ENCODE results near the gene TOE1.
"Not testable (repeated sequence)": the region's sequence is repeated elsewhere in the genome, so short reads cannot be mapped to it uniquely, and the experiment has no call there.

The TOE1 gene

DNA sequence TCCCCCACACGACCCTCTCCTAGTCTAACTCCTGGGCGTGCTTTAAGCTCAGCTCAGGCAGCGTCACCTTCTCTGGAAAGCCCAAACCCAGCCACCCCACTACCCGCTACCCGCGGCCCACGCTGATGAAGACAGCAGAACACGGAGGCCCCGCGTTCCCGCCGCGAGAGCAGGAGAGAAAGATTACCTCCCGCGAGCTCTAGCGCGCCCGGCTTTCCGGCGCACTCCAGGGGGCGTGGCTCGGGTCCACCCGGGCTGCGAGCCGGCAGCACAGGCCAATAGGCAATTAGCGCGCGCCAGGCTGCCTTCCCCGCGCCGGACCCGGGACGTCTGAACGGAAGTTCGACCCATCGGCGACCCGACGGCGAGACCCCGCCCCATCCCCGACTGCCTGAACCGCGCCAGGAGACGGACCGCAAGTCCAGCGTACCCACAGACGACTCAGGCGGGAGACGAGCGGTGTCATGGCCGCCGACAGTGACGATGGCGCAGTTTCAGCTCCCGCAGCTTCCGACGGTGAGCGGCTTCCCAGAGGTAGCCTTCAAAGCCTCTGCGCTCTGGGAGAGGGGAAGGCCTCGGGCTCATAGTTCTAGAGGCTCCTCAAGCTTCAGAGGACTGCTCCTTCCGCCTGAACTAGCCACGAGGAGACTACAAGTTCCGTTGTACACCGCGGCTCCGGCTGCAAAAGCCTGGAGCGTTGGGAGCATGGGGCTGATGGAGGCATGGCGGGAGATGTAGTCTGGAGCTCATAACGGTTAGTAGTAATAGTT is at the start of gene TOE1, which contains the start of gene MUTYH:
TOE1 (plus strand) TSS at position 382 of the 770 bp plus-strand sequence; CDS start at position 465, 83 bp downstream.
MUTYH (minus strand) TSS at position 652 of the 770 bp plus-strand sequence. CDS start 5,935 bp downstream, outside the sequence.
- DNase-seq: peak; percentile 100

DNA sequence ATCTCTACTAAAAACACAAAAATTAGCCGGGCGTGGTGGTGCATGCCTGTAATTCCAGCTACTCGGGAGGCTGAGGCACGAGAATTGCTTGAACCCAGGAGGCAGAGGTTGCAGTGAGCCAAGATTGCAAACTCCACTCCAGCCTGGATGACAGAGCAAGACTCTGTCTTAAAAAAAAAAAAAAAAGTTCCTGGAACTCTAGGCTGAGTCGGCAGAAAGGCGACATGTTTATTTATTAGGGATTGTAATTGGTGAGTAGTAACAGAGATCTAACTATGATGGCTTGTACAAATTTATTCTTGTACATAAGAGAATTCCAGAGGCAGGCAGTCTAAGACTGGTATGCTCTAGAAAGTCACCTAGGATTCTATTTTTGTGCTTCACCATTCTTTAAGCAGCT is 49.0 kb upstream of the TOE1 start:
- DNase-seq: not testable (repeated sequence)

DNA sequence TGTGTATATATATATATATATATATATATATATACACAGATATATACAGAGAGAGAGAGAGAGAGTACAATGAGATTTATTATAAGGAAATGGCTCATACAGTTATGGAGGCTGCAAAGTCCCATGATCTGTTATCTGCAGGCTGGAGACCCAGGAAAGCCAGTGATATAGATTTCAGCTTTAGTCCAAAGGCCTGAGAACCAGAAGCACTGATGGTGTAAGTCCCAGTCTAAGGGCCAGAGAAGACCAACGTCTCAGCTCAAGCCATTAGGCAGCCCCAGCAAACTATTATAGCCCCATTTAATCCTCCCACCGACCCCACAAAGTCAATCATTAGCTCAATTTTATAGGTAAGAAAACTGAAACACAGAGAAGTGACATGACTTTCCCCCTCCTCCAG is 48.3 kb upstream of the TOE1 start:
- no peak for DNase-seq

DNA sequence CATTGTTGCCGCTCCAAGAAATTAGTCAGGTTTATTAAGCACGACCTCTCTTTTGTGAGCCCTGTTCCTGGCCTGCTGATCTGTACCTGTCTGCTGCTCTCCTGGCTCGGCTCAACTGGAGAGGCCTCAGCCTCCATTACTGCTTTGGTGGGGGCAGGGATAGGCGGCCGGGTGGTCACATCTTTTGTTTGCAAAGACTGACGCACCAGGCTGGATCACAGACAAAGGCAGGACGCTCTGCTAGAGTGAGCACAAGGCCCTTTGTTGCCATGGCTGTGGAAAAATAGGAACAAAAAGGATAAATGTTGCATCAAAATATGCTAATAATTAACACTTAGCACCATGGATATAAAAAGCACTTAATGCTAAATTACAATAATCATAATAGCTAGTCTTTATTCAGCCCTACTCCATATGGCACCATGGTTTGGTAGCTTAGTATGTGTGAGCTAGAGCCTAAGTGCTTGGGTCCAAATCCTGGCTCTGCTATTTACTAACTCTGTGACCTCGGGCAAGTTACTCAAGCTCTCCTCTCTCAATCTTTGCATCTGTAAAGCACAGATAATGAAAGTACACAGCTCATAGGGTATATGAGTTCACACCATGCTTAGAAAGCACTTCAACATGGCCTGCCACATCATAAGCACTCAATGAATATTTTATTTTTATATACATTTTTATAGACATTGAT is 42.2 kb upstream of the TOE1 start:
- DNase-seq: no peak

DNA sequence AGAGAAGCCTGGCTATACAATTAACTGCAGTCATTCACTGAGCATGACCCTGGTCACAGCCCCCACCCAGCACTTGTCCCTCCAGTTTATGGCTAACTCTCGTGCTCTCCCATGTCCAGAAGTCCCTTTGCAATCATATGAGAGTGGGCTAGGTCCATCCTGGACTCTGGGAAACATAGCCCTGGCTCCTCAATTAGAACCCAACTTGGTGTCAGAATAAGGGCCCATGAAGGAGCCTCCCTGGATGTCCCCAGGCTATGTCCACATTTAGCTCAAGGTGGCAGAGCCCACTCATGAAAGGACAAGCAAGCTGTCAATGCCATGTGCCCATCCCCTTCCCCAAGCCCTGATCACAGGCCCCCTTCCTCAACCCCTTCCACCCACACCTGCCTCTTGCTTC is 40.7 kb upstream of the TOE1 start:
- DNase-seq: no peak

DNA sequence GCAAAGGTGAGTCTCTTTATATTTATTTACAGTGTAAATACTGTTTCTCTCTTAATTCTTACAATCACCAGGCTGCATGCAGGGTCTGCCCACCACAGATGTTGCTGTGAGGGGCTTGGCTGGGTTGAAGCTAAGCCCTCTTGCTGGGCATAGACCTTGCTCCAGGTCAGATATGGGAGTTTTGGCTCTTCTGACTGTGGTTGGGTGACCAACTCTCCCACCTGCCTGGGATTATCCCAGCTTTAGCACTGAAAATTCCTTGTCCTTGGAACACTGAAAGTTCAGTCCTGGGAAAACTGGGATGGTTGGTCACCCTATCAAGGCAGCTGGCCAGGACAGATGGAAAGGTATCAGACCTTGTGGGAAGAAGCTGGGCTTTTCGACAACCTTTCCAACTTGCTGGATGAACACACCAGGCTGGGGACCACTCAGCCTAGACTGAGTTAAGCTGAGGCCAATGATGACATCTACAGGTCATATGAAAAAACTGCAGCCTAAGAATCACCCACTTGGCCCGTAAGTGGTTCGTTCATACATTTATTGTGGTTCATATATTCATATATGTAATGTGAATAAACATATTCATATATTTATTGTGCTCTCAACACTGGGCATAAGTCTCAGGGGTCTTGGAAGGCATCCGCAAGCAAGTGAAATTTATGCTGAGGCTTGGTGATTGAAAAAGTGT is 39.8 kb upstream of the TOE1 start:
- DNase-seq: peak; percentile 44

DNA sequence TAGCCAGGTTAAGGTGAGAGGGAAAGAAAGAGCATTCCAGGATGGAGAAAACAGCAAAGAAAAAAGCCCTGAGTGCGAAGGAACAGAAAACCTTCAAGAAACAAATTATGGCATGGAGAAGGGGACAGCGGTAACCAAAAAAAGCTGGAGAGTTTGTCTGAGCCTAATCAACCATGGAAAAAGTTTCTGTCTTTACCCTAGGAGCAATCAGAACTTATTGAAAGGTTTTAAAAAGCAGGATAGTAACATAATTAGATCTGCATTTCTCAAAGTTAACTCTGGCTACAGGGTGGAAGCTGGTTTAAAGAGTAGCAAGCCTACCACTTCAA is 39.3 kb upstream of the TOE1 start:
- no peak for DNase-seq

DNA sequence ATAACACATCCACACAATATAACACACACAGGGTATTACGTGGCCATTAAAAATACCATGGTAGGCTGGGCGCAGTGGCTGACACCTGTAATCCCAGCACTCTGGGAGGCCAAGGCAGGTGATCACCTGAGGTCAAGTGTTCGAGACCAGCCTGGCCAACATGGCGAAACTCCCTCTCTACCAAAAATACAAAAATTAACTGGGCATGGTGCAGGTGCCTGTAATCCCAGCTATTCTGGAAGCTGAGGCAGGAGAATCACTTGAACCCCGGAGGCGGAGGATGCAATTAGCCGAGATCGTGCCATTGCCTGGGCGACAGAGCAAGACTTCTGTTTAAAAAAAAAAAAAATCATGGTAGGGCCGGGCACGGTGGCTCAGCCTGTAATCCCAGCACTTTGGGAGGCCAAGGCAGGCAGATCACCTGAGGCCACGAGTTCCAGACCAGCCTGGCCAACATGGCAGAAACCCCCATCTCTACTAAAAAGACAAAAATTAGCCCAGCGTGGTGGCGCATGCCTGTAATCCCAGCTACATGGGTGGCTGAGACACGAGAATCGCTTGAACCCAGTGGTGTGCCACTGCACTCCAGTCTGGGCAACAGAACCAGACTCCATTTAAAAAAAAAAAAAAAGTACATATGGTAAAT is 37.3 kb upstream of the TOE1 start:
- no peak for DNase-seq

DNA sequence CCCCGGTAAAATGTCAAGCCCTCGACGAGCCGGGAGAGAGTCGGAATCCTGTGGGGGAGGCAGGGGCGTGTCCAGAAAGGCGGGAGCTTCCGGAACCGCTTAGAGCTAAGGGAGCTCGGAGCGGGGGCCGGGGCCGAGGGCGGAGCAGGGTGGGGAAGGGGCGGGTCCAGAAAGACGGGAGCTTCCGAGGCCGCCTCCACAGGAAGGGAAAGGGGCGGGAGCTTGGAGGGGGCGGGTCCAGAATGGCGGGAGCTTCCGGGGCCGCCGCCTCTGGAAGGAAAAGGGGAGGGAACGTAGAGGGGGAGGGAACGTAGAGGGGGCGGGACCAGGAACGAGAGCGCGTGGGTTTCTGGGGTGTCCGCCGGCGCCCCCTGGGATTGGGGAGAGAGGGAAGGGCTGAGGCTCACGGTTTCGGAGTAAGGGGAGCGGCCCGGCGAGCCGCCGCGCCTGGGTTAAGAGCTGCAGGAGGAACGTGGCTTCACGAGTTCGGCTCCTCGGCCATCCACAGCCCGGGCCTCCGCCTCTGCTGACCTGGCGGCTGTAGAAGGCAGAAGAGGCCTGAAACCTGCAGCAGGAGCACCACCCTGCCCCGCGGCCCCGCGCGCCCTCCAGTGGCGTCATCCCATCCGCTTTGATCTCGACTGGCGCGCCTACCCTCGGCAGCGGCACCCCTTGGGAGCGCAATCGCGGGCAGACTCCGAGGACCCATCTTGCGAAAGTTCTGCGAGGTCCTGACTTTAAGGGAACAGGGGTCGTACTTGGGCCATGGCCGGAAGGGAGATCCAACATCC is 36.3 kb upstream of the TOE1 start:
- peak; percentile 99 for DNase-seq

DNA sequence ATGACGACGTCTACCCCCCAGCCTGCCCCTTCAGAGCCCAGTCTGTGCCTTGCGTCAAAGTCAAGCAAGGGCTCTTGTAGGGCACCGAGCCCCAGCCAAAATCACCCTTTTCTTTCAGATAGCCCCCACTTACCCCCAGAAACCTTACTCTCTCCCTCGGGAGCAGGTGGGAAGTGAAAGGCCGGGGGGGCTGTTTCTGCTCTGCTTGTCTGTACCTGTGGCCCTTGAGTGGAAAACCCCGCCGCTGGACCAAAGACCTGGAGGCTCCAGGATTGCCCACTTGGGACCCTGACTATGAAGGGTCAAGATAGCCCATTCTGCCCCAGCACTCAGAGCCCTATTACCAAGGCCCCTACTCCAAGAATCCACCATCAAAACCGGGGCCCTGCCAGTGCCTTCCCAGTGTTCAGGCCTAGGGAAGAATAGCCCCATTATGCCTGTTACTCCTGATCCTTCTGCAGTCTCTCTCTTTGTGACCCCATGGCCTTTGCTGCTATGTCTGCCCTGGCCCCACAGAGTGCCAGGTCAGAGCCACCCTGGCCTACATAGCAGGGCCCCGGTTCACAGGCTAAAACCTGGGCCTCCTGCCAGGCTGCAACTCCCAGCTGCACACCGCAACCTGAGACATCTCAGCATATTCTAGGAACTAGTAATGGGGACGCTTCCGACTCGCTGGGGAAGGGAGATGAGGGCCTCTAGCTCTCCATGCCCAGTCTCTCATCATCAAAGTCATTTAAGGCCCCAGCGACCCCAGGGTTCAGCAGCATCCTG is 35.5 kb upstream of the TOE1 start:
- DNase-seq: peak; percentile 28

DNA sequence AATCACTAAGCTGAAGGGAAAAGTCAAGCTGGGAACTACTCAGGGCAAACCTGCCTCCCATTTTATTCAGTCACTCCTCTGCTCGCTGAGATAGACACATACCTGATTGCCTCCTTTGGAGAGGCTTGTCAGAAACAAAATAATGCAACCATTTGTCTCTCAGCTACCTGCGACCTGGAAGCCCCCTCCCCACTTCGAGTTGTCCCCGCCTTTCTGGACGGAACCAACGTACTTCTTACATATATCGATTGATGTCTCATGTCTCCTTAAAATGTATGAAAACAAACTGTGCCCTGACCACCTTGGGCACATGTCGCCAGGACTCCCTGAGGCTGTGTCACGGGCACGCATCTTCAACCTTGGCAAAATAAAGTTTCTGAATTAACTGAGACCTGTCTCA is 34.7 kb upstream of the TOE1 start:
- no peak for DNase-seq

DNA sequence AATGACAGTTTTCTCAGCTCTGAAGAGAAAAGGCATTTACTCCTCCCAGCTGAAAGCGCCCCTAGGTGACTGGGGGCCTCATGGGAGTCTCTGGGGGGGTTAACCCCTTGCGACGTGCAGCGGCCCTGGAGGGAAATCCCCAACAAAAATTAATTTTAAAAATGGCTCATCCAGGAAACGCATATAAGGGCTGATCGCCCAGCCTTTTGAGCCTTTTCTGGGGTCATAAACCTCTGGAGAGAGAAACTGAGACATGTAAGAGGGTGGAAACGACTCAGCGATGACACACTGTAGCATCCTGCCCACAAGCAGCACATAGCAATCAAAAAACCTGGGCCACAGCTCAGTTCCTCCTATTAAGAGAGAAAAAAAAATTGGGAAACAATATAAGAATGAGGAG is 33.7 kb upstream of the TOE1 start:
- DNase-seq: peak; percentile 72

DNA sequence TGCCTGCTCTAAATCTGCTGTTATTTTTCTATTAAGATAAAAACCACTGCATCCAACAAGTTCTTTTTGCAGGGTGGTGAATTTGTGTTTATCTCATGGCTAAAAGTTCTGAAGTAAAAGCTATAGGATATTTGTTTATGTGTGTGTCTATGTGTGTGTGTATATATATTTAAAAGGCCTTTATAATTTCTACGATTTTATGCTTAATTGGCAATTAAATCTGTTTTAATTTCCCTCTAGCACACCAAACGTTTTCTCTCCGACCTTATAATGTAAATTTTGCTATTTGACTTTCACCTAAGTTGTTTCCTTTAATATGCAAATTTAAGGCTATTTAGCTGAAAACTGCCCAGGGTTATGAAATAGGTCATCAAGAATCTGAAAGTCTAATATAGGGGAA is 33.1 kb upstream of the TOE1 start:
- DNase-seq: no peak

DNA sequence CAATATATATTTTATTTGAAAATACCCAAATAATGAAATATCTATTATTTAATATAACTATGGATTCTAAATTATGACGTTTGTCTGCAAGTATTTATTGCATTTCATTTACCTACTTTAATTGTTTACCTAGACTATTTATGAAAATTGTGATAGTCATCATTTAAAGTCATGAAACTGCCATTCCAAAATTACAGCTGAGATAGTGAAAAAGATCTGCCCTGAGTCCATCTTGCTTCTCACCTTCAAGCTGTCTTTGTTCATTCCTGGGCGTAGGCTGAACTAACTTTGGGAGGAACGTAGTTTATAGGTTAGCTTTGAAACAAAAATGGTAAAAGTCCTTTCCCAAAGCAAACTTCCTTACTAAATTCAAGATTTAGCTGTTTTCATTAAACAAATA is 25.7 kb upstream of the TOE1 start:
- no peak for DNase-seq

DNA sequence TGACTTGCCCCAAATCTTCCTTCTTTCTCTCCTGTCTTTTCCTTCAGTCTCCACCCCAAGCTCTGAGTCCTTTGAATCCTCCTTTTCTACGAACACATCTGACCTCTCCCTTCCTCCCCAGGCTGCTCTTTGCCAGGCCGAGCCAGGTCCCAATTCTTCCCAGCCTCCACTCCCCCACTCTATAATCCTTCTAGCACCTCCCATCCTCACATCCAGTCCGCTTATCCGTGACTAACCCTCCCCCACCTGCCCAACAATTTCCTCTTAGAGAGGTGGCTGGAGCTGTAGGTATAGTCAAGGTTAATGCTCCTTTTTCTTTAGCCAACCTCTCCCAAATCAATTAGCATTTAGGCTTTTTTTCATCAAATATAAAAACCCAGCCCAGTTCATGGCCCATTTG is 22.8 kb upstream of the TOE1 start:
- no peak for DNase-seq

DNA sequence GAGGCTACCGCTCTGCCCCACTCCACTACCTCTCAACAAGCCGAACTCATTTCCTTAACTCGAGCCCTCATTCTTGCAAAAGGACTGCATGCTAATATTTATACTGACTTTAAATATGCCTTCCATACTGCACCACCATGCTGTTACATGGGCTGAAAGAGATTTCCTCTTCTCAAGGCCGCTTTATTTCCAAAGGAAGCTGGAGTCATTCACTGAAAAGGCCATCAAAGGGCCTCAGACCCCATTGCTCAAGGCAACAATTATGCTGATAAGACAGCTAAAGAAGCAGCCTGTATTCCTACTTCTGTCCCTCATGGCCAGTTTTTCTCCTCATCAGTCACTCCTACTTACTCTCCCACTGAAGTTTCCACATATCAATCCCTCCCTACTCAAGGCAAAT is 20.2 kb upstream of the TOE1 start:
- DNase-seq: no peak

DNA sequence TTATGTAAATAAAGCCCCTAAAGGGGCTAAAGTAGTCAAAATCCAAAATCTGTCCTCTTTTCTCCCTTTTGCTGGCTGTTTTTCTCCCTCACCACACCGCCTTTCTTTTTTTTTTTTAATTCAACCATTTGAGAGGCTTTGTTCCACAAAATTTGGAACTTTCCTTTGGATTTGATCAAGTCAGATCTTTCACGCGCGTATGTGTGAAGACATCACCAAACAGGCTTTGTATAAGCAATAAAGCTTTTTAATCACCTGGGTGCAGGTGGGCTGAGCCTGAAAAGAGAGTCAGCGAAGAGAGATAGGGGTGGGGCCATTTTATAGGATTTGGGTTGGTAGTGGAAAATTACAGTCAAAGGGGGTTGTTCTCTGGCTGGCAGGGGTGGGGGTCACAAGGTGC is 18.5 kb upstream of the TOE1 start:
- no peak for DNase-seq

DNA sequence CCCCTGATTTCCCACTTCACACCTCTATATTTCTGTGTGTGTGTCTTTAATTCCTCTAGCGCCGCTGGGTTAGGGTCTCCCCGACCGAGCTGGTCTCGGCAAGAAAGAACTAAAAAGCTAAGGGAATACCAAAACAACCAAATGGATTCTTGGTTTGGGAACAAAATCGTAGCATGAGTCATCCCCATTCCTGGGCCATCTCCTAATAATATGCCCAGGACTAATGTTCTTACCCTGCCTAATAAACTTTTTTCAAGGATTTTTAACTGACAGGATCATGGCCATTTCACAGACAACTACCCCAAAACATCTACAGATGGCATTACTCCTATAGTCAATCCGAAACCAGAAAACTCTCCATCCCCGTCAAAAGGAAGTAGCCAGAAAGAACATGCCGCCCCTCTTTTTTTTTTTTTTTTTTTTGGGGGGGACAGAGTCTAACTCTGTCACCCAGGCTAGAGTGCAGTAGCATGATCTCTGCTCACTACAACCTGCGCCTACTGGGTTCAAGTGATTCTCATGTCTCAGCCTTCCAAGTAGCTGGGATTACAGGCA is 17.4 kb upstream of the TOE1 start:
- no peak for DNase-seq

DNA sequence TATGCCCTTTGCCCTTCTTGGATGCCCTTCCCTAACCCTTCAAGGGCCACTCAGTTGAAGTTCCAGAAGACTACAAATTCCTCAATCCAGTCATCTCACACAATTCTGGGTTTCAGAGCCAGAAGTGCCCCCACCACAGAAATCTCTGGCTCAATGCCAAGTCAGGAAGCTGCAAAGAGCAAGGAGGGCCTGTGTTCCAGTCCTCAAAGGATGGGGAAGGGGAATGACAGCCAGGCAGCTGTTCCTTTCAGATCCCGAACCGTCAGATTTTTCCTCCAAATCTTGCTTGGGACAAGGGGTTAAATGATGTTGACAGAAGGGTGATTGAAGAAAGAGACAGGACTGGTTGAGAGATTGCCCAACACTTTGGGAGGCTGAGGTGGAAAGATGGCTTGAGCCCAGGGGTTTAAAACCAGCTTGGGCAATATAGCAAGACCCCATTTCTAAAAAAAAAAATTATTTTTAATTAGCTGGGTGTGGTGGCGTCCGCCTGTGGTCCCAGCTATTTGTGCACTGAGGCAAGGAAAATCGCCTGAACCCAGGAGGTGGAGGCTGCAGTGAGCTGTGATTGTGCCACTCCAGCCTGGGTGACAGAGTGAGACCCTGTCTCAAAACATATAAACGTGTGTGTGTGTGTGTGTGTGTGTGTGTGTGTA is 14.0 kb upstream of the TOE1 start:
- no peak for DNase-seq

DNA sequence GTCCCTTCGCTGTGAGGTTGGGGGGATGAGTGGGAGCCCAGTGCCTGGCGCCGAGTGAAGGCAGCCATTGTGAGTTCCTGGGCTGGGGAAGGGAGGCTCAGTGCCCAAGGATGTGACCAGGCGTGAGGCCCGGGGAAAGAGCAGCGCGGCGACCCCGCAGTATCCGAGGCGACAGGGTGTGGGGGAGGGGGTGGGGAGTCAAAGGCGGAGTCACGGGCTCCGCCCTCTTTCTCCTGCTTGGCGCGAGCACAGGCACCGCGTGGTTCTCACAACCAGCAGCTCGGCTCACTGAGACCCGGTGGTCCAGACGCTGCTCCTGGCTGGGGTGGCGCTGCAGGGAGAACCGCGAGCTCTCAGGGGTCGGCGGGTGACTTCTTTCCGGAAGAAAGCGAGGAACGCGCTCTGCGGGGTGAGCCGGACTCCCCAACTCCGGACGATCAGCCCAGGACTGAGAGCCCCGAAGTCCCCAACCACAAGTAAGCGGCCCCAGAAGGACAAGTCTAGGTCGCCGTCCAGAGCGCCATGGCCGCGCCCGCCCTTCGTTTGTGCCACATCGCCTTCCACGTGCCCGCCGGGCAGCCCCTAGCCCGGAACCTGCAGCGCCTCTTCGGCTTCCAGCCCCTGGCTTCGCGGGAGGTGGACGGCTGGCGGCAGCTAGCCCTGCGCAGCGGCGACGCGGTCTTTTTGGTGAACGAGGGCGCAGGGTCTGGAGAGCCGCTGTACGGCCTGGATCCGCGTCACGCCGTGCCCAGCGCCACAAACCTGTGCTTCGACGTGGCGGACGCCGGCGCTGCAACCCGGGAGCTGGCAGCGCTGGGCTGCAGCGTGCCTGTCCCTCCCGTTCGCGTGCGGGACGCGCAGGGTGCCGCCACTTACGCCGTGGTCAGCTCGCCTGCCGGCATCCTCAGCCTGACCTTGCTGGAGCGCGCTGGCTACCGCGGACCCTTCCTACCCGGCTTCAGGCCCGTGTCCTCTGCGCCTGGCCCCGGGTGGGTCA is 13.0 kb upstream of the TOE1 start, which contains the start of gene HPDL:
HPDL (plus strand) TSS at position 269 of the 997 bp plus-strand sequence; CDS start at position 523, 254 bp downstream.
- DNase-seq: peak; percentile 87
